Measurements from ENCODE around the gene OCLN.

DNA sequence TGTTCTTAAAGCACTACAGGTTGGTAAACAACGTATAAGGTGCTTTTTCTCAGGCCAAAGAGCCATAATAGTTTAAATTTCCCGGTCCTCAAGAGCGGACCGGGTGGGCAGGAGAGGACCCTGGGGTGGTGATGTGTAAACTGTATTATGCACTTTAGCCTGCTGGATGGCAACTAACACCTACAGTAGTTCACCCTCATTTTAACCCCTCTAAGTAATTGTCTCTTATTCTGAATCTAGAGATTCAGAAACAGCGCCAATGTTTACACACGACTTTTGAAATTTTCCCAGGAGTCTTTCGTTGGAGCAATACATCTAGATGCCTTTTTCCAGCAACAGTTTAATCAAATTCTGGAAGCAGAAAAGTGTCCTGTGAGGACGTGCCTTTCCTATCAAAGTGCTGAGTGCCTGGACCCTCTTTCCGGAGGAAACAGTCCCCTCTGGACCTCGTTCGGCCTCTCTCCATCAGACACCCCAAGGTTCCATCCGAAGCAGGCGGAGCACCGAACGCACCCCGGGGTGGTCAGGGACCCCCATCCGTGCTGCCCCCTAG, 676 bp upstream of the OCLN start:
- TF ChIP-seq CTCF (IDR thresholded peaks at IDR 0.05) (no peak), POLR2A (IDR thresholded peaks at IDR 0.05) (no peak)

All from gastroesophageal sphincter (tissue), 3 donors.